ENCODE data around the gene EPHB2.

- TF ChIP-seq EZH2 (IDR thresholded peaks at IDR 0.05): no peak
- TF ChIP-seq FOXP2 (optimal IDR thresholded peaks at IDR 0.05; ENCODE audit: control extremely low read depth, extremely low read length, insufficient read depth): no peak
- no peak for TF ChIP-seq POLR2AphosphoS5 (IDR thresholded peaks at IDR 0.05; ENCODE audit: borderline replicate concordance, low read depth, low read length)
Measured at GRCh38 chr1:22919341-22920025, 208.8 kb downstream of the EPHB2 start.

Data from SK-N-MC (cell line).